SK-N-SH (cell line): ENCODE data around the gene SLC24A4. TPM values are rescaled to one million over a fixed set of nuclear protein-coding genes. Genes with fewer than 3 reads are reported as not detected.

Experiments
- CTCF ChIA-PET: fragments of 300-600, 350-600 bp; formaldehyde crosslinking; extraction: SDS; loops from one replicate; lab custom pipeline; 2021; lab: Yijun Ruan, JAX
- POLR2A ChIA-PET: fragments of 350-600 bp; sonication (Branson Sonifier 250); formaldehyde crosslinking; extraction: SDS; loops from one replicate; lab custom pipeline; 2020; ENCODE audit warnings: antibody characterized with exemption, inconsistent platforms; lab: Yijun Ruan, JAX
- DNase-seq: peaks from one replicate; pipeline ENCODE4 v3.0.0; 2012
- H2AFZ ChIP-seq: fragments of 200-600 bp; sonication (generic); 2 replicates; pipeline ENCODE4 v1.8.1; 2016; ENCODE audit warnings: antibody characterized with exemption, mild to moderate bottlenecking, low read depth
- H3F3A ChIP-seq: fragments of 200-600 bp; sonication (generic); replicated peaks from 2 replicates; pipeline ENCODE3; 2016; ENCODE audit warnings: antibody characterized with exemption, mild to moderate bottlenecking; ENCODE audit not compliant: insufficient read depth
- H3K27ac ChIP-seq, 2 experiments: fragments of 200-500 bp in 1 of 2; fragments of 200-600 bp in 1 of 2; sonication (Bioruptor generic) in 1 of 2; sonication (generic), shearing (Covaris generic) in 1 of 2; 2 replicates each; pipeline versions ENCODE4 v1.5.1 to v1.6.1; 2014 to 2016; ENCODE audit warnings: low read depth in 2 of 2, inconsistent platforms in 1 of 2, low read length in 1 of 2, mild to moderate bottlenecking in 1 of 2, mixed read lengths in 1 of 2
- H3K27me3 ChIP-seq: fragments of 200-600 bp; sonication (generic), shearing (Covaris generic); 2 replicates; pipeline ENCODE4 v1.6.1; 2016; ENCODE audit warnings: mixed run types; ENCODE audit not compliant: insufficient read depth
- H3K36me3 ChIP-seq, 2 experiments: fragments of 200-500 bp in 1 of 2; fragments of 200-600 bp in 1 of 2; sonication (Bioruptor generic) in 1 of 2; sonication (generic) in 1 of 2; replicated peaks in 1 of 2; 2 replicates each; pipeline versions ENCODE3 to v1.5.1; 2014 to 2016; ENCODE audit warnings: low read length in 1 of 2, mild to moderate bottlenecking in 1 of 2; ENCODE audit not compliant: insufficient read depth in 2 of 2, control insufficient read depth in 1 of 2
- H3K4me1 ChIP-seq, 2 experiments: fragments of 200-500 bp in 1 of 2; fragments of 200-600 bp in 1 of 2; sonication (Bioruptor generic) in 1 of 2; sonication (generic), shearing (Covaris generic) in 1 of 2; 2 replicates each; pipeline versions ENCODE4 v1.5.1 to v1.6.1; 2014 to 2016; ENCODE audit warnings: low read depth in 1 of 2, low read length in 1 of 2, mixed run types in 1 of 2; ENCODE audit not compliant: insufficient read depth in 2 of 2, control insufficient read depth in 1 of 2
- H3K4me2 ChIP-seq: fragments of 200-600 bp; sonication (generic), shearing (Covaris generic); 2 replicates; pipeline ENCODE4 v1.6.1; 2017; ENCODE audit warnings: mixed run types
- H3K4me3 ChIP-seq, 2 experiments: fragments of 200-500 bp in 1 of 2; fragments of 200-600 bp in 1 of 2; sonication (Bioruptor generic) in 1 of 2; sonication (generic), shearing (Covaris generic) in 1 of 2; 2 replicates each; pipeline versions ENCODE4 v1.5.1 to v1.8.1; 2014 to 2016; ENCODE audit warnings: low read depth in 2 of 2, inconsistent platforms in 1 of 2, low read length in 1 of 2, mild to moderate bottlenecking in 1 of 2, mixed read lengths in 1 of 2, moderate library complexity in 1 of 2
- H3K79me2 ChIP-seq: fragments of 200-600 bp; sonication (generic); 2 replicates; pipeline ENCODE4 v1.8.1; 2017; ENCODE audit warnings: mild to moderate bottlenecking; ENCODE audit not compliant: insufficient read depth
- H3K9ac ChIP-seq: fragments of 200-600 bp; sonication (generic); 2 replicates; pipeline ENCODE4 v1.6.1; 2017; ENCODE audit warnings: mixed run types
- H3K9me2 ChIP-seq: fragments of 200-600 bp; sonication (generic); 2 replicates; pipeline ENCODE4 v1.6.1; 2017; ENCODE audit warnings: mixed run types
- H3K9me3 ChIP-seq: fragments of 200-600 bp; sonication (generic); 2 replicates; pipeline ENCODE4 v1.6.1; 2017; ENCODE audit warnings: mixed run types, mild to moderate bottlenecking, moderate library complexity
- H4K20me1 ChIP-seq: fragments of 200-600 bp; sonication (generic); 2 replicates; pipeline ENCODE4 v1.6.1; 2017; ENCODE audit warnings: mild to moderate bottlenecking, mixed run types; ENCODE audit not compliant: insufficient read depth
- CTCF ChIP-seq: fragments of 200-600 bp; sonication (generic); IDR thresholded peaks from 2 replicates; pipeline ENCODE4 v1.6.1; 2017; ENCODE audit warnings: antibody characterized with exemption, mild to moderate bottlenecking, moderate library complexity
- ELF1 ChIP-seq: IDR thresholded peaks from 2 replicates; pipeline ENCODE4 v1.4.0; 2012
- FOXJ3 ChIP-seq: sonication (generic); formaldehyde crosslinking; IDR thresholded peaks from 2 replicates; pipeline ENCODE4 v1.5.1; 2020; ENCODE audit warnings: mild to moderate bottlenecking, missing genetic modification reagents
- FOXM1 ChIP-seq: IDR thresholded peaks from 2 replicates; pipeline ENCODE4 v1.4.0; 2012; ENCODE audit warnings: low read depth, mild to moderate bottlenecking
- POLR2AphosphoS5 ChIP-seq: IDR thresholded peaks from 2 replicates; pipeline ENCODE4 v1.6.1; 2012; ENCODE audit warnings: low read depth, low read length
- RFX5 ChIP-seq: IDR thresholded peaks from 2 replicates; pipeline ENCODE4 v1.6.1; 2012; ENCODE audit warnings: mild to moderate bottlenecking, improper control_type of control experiment, low read length
- TEAD4 ChIP-seq: IDR thresholded peaks from 2 replicates; pipeline ENCODE4 v1.4.0; 2012; ENCODE audit warnings: mild to moderate bottlenecking, borderline replicate concordance; ENCODE audit not compliant: insufficient read depth
- WGBS: methylation state at CpG from one replicate; pipeline ENCODE4 v1.1.6; 2017; ENCODE audit warnings: low lambda C conversion rate; 5-methylcytosine and 5-hydroxymethylcytosine counted together
- polyA plus RNA-seq, 3 experiments: library from polyadenylated mRNA; depleted of rRNA; stranded (reverse); fragments of >200 nt; gene quantifications; 2 replicates each; pipeline ENCODE4 v1.2.3, GENCODE V29; 2012
- TF ChIP-seq, protein P1 (sequence below): IDR thresholded peaks from 2 replicates; pipeline ENCODE4 v1.4.0; 2012; ENCODE audit warnings: low read depth
- TF ChIP-seq, protein P2 (sequence below): IDR thresholded peaks from 2 replicates; pipeline ENCODE4 v1.6.1; 2012; ENCODE audit warnings: mild to moderate bottlenecking, low read depth, low read length, moderate library complexity
- TF ChIP-seq, protein P3 (sequence below): IDR thresholded peaks from 2 replicates; pipeline ENCODE4 v1.4.0; 2012; ENCODE audit warnings: low read depth, borderline replicate concordance
- TF ChIP-seq, protein P4 (sequence below): fragments of 150-350 bp; IDR thresholded peaks from 2 replicates; pipeline ENCODE4 v1.6.1; 2016; ENCODE audit warnings: mild to moderate bottlenecking, low read depth, low read length

SLC24A4 gene
- polyA plus RNA-seq, 1 of the 3 experiments (the other 2 are of a cell fraction), result 0.07 TPM

DNA sequence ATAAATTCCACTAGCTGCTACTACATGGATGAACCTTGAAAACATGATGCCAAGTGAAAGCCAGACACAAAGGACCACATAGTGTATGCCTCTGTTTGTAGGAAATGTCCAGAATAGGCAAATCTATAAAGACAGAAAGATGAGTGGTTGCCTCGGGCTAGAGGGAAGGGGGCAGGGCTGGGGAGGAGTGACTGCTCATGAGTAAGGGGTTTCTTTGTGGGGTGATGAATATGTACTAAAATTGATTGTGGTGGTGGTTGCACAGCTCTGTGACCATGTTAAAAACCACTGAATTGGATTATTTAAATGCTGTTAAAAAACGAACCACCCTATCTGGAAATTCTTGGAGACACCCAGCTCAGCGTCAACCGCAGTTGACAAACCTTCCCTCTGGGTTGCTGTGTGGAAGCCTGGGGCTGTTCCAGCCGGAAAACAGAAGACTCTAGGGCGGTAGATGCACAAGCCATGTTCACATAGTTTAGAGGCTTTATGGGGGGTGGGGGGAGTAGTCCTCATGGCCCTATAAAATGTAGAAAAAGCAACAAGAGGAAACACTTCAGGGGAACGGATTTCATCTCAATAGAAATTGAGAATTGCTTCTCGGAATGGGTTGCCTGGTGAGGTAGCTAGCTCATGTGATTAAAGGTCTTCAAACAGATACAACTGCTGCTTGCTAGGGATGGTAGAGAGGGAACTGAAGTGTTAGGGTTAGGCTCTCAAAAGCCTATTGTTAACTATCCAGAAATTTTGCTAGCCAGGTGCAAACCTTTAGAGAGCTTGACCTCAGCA lies 220.0 kb downstream of the SLC24A4 start:
- H3K36me3 ChIP-seq, result no peaks in the 10 kb centered on the region
- no peak for DNase-seq
- no peaks in the 10 kb centered on the region for H3K27me3 ChIP-seq
- H4K20me1 ChIP-seq, result no peaks in the 10 kb centered on the region
- H3F3A ChIP-seq, result peaks cover 27% of the 10 kb centered on the region
- no peak overlapping the region for H3K4me2 ChIP-seq
- no peaks in the 10 kb centered on the region for H3K9me2 ChIP-seq
- no peak overlapping the region for H3K9ac ChIP-seq
- peaks cover 0 to 22% of the 10 kb centered on the region in 2 experiments; a peak in 3 of 4 replicates for H3K4me1 ChIP-seq
- no peak overlapping the region for H2AFZ ChIP-seq
- TF ChIP-seq CTCF, result no peak
- TF ChIP-seq, protein P1, sequence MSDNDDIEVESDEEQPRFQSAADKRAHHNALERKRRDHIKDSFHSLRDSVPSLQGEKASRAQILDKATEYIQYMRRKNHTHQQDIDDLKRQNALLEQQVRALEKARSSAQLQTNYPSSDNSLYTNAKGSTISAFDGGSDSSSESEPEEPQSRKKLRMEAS, result no peak
- H3K79me2 ChIP-seq, result peaks cover 64% of the 10 kb centered on the region
- WGBS, result 59% methylated on average over 8 of the region's 8 CpGs
- H3K27ac ChIP-seq, result no peak overlapping the region
- no peaks in the 10 kb centered on the region for H3K9me3 ChIP-seq
- H3K4me3 ChIP-seq, result no peak overlapping the region
- ChIA-PET CTCF (no interaction called here), POLR2A (no interaction called here)

DNA sequence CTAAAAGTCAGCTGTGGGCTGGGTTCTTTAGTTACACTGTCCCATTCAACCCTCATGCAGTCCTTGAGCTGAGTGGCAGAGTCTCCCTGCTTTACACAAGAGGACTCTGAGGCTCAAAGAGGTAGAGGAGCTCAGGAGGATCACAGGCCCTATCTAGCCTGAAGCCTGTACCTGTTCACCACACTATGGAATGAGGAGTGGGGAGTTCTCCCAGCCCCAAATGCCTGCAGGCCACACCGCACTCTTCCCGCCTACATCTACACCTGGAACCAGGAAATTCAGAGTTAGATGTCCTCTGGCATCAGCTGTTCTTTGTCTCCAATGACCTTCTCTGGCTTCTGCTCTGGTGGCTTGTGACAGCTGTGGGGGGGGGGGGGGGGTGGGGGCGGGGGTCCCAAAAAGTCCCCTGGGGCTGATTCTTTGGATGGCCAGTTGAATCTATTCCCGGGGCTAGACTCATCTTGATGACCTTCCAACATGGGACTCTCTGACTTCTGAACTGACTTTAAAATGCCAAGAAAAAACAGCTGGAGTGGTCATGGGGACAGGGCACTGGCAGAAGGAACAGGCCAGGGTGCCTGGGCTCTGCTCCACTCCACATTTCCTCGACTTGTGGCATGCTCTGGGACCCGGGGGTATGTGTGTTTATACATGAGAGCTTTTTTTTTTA lies 221.2 kb downstream of the SLC24A4 start:
- Histone ChIP-seq H3K9me2 (no peaks in the 10 kb centered on the region), H3K4me3 (no peak overlapping the region), H3K36me3 (no peaks in the 10 kb centered on the region), H3K4me2 (no peak overlapping the region), H3K27me3 (no peaks in the 10 kb centered on the region), H3F3A (peaks cover 27% of the 10 kb centered on the region), H4K20me1 (no peaks in the 10 kb centered on the region), H3K9ac (no peak overlapping the region), H3K27ac (no peak overlapping the region), H3K79me2 (peaks cover 52% of the 10 kb centered on the region), H2AFZ (no peak overlapping the region), H3K4me1 (peaks cover 0 to 16% of the 10 kb centered on the region in 2 experiments; a peak in 3 of 4 replicates), H3K9me3 (no peaks in the 10 kb centered on the region)
- 45% methylated on average over 5 of the region's 6 CpGs for WGBS
- POLR2A ChIA-PET, result no interaction called here
- CTCF ChIA-PET, result interaction anchor here (0.8 to 1.2 kb wide), 2 partner anchors 136 to 142 kb away, joined by 3 read pairs; no protein-coding TSS in a partner anchor
- DNase-seq, result no peak
- TF ChIP-seq TEAD4 (no peak), FOXM1 (no peak), CTCF (no peak), ELF1 (no peak), RFX5 (no peak), POLR2AphosphoS5 (no peak), FOXJ3 (CRISPR knock-in tag) (no peak)
- TF ChIP-seq, protein P2, sequence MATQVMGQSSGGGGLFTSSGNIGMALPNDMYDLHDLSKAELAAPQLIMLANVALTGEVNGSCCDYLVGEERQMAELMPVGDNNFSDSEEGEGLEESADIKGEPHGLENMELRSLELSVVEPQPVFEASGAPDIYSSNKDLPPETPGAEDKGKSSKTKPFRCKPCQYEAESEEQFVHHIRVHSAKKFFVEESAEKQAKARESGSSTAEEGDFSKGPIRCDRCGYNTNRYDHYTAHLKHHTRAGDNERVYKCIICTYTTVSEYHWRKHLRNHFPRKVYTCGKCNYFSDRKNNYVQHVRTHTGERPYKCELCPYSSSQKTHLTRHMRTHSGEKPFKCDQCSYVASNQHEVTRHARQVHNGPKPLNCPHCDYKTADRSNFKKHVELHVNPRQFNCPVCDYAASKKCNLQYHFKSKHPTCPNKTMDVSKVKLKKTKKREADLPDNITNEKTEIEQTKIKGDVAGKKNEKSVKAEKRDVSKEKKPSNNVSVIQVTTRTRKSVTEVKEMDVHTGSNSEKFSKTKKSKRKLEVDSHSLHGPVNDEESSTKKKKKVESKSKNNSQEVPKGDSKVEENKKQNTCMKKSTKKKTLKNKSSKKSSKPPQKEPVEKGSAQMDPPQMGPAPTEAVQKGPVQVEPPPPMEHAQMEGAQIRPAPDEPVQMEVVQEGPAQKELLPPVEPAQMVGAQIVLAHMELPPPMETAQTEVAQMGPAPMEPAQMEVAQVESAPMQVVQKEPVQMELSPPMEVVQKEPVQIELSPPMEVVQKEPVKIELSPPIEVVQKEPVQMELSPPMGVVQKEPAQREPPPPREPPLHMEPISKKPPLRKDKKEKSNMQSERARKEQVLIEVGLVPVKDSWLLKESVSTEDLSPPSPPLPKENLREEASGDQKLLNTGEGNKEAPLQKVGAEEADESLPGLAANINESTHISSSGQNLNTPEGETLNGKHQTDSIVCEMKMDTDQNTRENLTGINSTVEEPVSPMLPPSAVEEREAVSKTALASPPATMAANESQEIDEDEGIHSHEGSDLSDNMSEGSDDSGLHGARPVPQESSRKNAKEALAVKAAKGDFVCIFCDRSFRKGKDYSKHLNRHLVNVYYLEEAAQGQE, result no peak
- TF ChIP-seq, protein P3, sequence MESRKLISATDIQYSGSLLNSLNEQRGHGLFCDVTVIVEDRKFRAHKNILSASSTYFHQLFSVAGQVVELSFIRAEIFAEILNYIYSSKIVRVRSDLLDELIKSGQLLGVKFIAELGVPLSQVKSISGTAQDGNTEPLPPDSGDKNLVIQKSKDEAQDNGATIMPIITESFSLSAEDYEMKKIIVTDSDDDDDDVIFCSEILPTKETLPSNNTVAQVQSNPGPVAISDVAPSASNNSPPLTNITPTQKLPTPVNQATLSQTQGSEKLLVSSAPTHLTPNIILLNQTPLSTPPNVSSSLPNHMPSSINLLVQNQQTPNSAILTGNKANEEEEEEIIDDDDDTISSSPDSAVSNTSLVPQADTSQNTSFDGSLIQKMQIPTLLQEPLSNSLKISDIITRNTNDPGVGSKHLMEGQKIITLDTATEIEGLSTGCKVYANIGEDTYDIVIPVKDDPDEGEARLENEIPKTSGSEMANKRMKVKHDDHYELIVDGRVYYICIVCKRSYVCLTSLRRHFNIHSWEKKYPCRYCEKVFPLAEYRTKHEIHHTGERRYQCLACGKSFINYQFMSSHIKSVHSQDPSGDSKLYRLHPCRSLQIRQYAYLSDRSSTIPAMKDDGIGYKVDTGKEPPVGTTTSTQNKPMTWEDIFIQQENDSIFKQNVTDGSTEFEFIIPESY, result no peak
- TF ChIP-seq, protein P4, sequence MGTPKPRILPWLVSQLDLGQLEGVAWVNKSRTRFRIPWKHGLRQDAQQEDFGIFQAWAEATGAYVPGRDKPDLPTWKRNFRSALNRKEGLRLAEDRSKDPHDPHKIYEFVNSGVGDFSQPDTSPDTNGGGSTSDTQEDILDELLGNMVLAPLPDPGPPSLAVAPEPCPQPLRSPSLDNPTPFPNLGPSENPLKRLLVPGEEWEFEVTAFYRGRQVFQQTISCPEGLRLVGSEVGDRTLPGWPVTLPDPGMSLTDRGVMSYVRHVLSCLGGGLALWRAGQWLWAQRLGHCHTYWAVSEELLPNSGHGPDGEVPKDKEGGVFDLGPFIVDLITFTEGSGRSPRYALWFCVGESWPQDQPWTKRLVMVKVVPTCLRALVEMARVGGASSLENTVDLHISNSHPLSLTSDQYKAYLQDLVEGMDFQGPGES, result no peak
